HCT116 (cell line): ENCODE data around the gene ECE1. TPM values are rescaled to one million over a fixed set of nuclear protein-coding genes. Genes with fewer than 3 reads are reported as not detected.

ENCODE experiments used
- ATAC-seq: fragments of 200-7000 bp; cut with Tn5 transposase; 2 replicates; pipeline ENCODE4 v1.9.1; 2020; ENCODE audit warnings: mild to moderate bottlenecking, moderate library complexity
- BruUV-seq: library from RNA; stranded (reverse); fragments of 400-500 nt; replicated peaks from 2 replicates; lab custom pipeline; 2021; lab: Mats Ljungman, UMichigan
- CTCF ChIA-PET: fragments of 300-600 bp; sonication (Branson Sonifier 250); formaldehyde crosslinking; loops from one replicate; lab custom pipeline; 2021; ENCODE audit warnings: antibody characterized with exemption; lab: Charles Lee
- POLR2A ChIA-PET: fragments of 300-600, 350-600 bp; sonication (Branson Sonifier 250); formaldehyde crosslinking; loops from one replicate; lab custom pipeline; 2021; ENCODE audit warnings: antibody characterized with exemption; lab: Charles Lee
- RAD21 ChIA-PET, 2 experiments: fragments of 300-600 bp; sonication (Branson Sonifier 250); formaldehyde crosslinking; loops; one replicate each; lab custom pipeline; 2023; ENCODE audit warnings: low total read pairs in 2 of 2; ENCODE audit not compliant: uncharacterized antibody in 2 of 2, unreplicated experiment in 2 of 2, low non-redundant PET in 1 of 2; lab: Charles Lee
- DNase-seq: peaks from one replicate; pipeline ENCODE4 v3.0.0-alpha.2; 2010; ENCODE audit warnings: low read depth, low spot score
- H2AFZ ChIP-seq: fragments of 200-600 bp; shearing (Covaris generic), sonication (generic); 2 replicates; pipeline ENCODE4 v1.6.1; 2017; ENCODE audit warnings: low read depth, mixed run types, mixed read lengths, antibody characterized with exemption, low read length; ENCODE audit not compliant: poor library complexity, severe bottlenecking
- H3K27ac ChIP-seq: 2 replicates; pipeline ENCODE4 v1.5.1; 2012; ENCODE audit warnings: low read depth, low read length
- H3K27me3 ChIP-seq: fragments of 200-600 bp; sonication (generic); 2 replicates; pipeline ENCODE4 v1.6.1; 2016; ENCODE audit warnings: mixed run types, low read length, mixed read lengths; ENCODE audit not compliant: insufficient read depth
- H3K36me3 ChIP-seq, 2 experiments: fragments of 200-500 bp in 1 of 2; fragments of 200-600 bp in 1 of 2; sonication (Bioruptor generic) in 1 of 2; sonication (generic) in 1 of 2; 2 replicates each; pipeline versions ENCODE4 v1.5.1 to v1.6.1; 2014 to 2016; ENCODE audit warnings: low read length in 2 of 2, inconsistent platforms in 1 of 2, mixed read lengths in 1 of 2, mixed run types in 1 of 2; ENCODE audit not compliant: insufficient read depth in 2 of 2, control insufficient read depth in 1 of 2
- H3K4me1 ChIP-seq, 2 experiments: fragments of 200-600 bp in 1 of 2; sonication (generic) in 1 of 2; 2 replicates each; pipeline versions ENCODE4 v1.5.1 to v1.6.1; 2012 to 2017; ENCODE audit warnings: low read length in 2 of 2, inconsistent platforms in 1 of 2, mild to moderate bottlenecking in 1 of 2, mixed read lengths in 1 of 2, mixed run types in 1 of 2, moderate library complexity in 1 of 2; ENCODE audit not compliant: insufficient read depth in 2 of 2, control insufficient read depth in 1 of 2
- H3K4me2 ChIP-seq: fragments of 200-600 bp; sonication (generic); 2 replicates; pipeline ENCODE4 v1.6.1; 2017; ENCODE audit warnings: mixed run types, low read length, mixed read lengths
- H3K4me3 ChIP-seq, 2 experiments: fragments of 200-600 bp in 1 of 2; sonication (generic) in 1 of 2; replicated peaks in 1 of 2; 2 replicates each; pipeline ENCODE4 v1.5.1; 2011 to 2016; ENCODE audit warnings: low read length in 2 of 2, control low read depth in 1 of 2, low read depth in 1 of 2, mild to moderate bottlenecking in 1 of 2, mixed read lengths in 1 of 2, mixed run types in 1 of 2
- H3K79me2 ChIP-seq: fragments of 200-600 bp; sonication (generic); 2 replicates; pipeline ENCODE4 v1.6.1; 2017; ENCODE audit warnings: mild to moderate bottlenecking, mixed run types, low read length, moderate library complexity, mixed read lengths; ENCODE audit not compliant: insufficient read depth
- H3K9ac ChIP-seq: fragments of 200-600 bp; sonication (generic); 2 replicates; pipeline ENCODE4 v1.6.1; 2016; ENCODE audit warnings: low read length, mixed read lengths
- H3K9me2 ChIP-seq: fragments of 200-600 bp; sonication (generic), shearing (Covaris generic); 2 replicates; pipeline ENCODE4 v1.6.1; 2017; ENCODE audit warnings: mixed run types, mild to moderate bottlenecking, moderate library complexity; ENCODE audit not compliant: insufficient read depth
- H3K9me3 ChIP-seq, 2 experiments: fragments of 200-500 bp in 1 of 2; fragments of 200-600 bp in 1 of 2; sonication (Bioruptor generic) in 1 of 2; sonication (generic) in 1 of 2; 2 replicates each; pipeline ENCODE4 v1.6.1; 2014 to 2017; ENCODE audit warnings: low read length in 2 of 2, mixed read lengths in 2 of 2, inconsistent platforms in 1 of 2, low read depth in 1 of 2, mild to moderate bottlenecking in 1 of 2, mixed run types in 1 of 2, moderate library complexity in 1 of 2; ENCODE audit not compliant: control insufficient read depth in 1 of 2, insufficient read depth in 1 of 2
- H4K20me1 ChIP-seq: fragments of 200-600 bp; sonication (generic), shearing (Covaris generic); 2 replicates; pipeline ENCODE4 v1.6.1; 2017; ENCODE audit warnings: mixed run types, mild to moderate bottlenecking, moderate library complexity; ENCODE audit not compliant: insufficient read depth
- FOSL1 ChIP-seq: IDR thresholded peaks from 2 replicates; pipeline ENCODE4 v1.6.1; 2012; ENCODE audit warnings: low read depth
- JUND ChIP-seq: IDR thresholded peaks from 2 replicates; pipeline ENCODE4 v1.6.1; 2012
- POLR2AphosphoS5 ChIP-seq: IDR thresholded peaks from 2 replicates; pipeline ENCODE4 v1.6.1; 2011; ENCODE audit warnings: mild to moderate bottlenecking, low read depth, low read length, moderate library complexity
- intact Hi-C: fragments of 100-400 bp; cut with micrococcal nuclease; formaldehyde crosslinking; loops from 2 replicates; pipeline ENCODE4 v1.10.0; 2022
- total RNA-seq: library from RNA; stranded (reverse); gene quantifications from one replicate; pipeline ENCODE4 v1.2.1, GENCODE V29; 2021; ENCODE audit not compliant: unreplicated experiment
- TF ChIP-seq, protein P1 (sequence below): IDR thresholded peaks from 2 replicates; pipeline ENCODE4 v1.6.1; 2011; ENCODE audit warnings: mild to moderate bottlenecking, low read length, moderate library complexity; ENCODE audit not compliant: insufficient replicate concordance; ENCODE audit errors: extremely low read depth
- TF ChIP-seq, protein P2 (sequence below): IDR thresholded peaks from 2 replicates; pipeline ENCODE4 v1.6.1; 2012

Gene ECE1
- total RNA-seq, 1 experiment from 2014 or later: 66.8 TPM

DNA sequence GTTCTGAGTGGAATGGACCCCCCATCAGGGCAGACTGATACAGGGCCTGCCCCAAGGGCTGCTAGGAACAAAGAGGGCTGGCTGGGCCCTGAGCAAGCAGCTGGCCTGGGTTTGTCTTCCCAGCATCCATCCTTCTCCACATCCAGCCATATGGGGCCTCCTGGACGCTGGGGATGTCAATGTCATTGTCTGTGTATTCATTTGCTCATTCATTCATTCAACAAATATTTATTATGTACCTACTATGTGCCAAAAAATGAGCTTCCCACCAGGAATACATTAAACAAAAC is 15.6 kb upstream of the ECE1 start:
- intact Hi-C loops: no loop called here
- H3K9me2 ChIP-seq: no peaks in the 10 kb centered on the region
- H3K4me3 ChIP-seq: no peak overlapping the region
- H3K4me2 ChIP-seq: no peak overlapping the region
- no peak overlapping the region for H3K27ac ChIP-seq
- H3K4me1 ChIP-seq: peaks cover 30 to 55% of the 10 kb centered on the region in 2 experiments; a peak in 3 of 4 replicates
- H3K9ac ChIP-seq: no peak overlapping the region
- ChIA-PET RAD21 (no interaction called here), CTCF (no interaction called here), POLR2A (no interaction called here)
- BruUV-seq: no TSS peak
- no peak for DNase-seq
- H3K9me3 ChIP-seq: no peaks in the 10 kb centered on the region
- H3K36me3 ChIP-seq: no peaks in the 10 kb centered on the region
- no peak overlapping the region for H2AFZ ChIP-seq
- ATAC-seq: no peak
- no peak for TF ChIP-seq FOSL1
- no peaks in the 10 kb centered on the region for H3K27me3 ChIP-seq
- no peaks in the 10 kb centered on the region for H4K20me1 ChIP-seq
- H3K79me2 ChIP-seq: peaks cover 31% of the 10 kb centered on the region; the same call in 1 of the 2 replicates

DNA sequence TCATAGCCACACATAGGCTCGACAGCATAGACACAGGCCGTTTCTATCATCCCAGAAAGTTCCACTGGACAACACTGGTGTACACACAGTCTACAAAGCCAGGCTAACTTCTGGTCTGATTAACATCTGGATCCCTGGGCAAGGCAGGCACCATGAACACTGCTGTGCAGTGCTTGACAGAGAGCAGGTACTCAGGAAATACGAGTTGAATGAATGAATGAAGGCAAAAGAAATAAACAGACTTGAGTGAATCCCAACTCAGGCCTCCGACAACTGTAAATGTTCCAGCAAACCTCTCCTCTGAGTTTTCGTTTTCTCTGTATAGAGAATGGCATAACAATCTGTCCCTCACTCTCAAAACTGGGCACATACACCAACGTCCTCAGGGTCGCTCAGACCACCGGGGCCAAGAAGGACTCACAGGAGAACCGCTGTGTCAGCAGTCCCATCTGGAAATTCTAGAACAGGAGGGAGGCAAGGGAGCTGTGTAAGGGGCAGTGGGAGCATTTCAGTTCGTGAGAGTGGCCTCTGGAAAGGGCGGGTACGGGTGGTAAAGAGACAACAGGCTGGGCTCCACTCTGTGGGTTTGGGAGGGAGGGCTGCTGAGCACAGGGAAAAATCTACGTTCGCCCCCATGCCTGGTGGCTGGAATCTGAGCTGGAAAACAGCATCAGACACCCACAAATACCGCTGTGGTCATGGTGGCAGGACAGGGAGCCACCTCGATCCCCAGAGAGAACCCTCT is 15.1 kb upstream of the ECE1 start:
- H3K27ac ChIP-seq: no peak overlapping the region
- peaks cover 31% of the 10 kb centered on the region; the same call in 1 of the 2 replicates for H3K79me2 ChIP-seq
- ChIA-PET POLR2A (no interaction called here), RAD21 (no interaction called here), CTCF (no interaction called here)
- no peaks in the 10 kb centered on the region for H3K9me2 ChIP-seq
- no peaks in the 10 kb centered on the region for H3K9me3 ChIP-seq
- no peak for ATAC-seq
- TF ChIP-seq JUND (no peak), POLR2AphosphoS5 (no peak)
- TF ChIP-seq, protein P1, sequence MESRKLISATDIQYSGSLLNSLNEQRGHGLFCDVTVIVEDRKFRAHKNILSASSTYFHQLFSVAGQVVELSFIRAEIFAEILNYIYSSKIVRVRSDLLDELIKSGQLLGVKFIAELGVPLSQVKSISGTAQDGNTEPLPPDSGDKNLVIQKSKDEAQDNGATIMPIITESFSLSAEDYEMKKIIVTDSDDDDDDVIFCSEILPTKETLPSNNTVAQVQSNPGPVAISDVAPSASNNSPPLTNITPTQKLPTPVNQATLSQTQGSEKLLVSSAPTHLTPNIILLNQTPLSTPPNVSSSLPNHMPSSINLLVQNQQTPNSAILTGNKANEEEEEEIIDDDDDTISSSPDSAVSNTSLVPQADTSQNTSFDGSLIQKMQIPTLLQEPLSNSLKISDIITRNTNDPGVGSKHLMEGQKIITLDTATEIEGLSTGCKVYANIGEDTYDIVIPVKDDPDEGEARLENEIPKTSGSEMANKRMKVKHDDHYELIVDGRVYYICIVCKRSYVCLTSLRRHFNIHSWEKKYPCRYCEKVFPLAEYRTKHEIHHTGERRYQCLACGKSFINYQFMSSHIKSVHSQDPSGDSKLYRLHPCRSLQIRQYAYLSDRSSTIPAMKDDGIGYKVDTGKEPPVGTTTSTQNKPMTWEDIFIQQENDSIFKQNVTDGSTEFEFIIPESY: no peak
- TF ChIP-seq, protein P2, sequence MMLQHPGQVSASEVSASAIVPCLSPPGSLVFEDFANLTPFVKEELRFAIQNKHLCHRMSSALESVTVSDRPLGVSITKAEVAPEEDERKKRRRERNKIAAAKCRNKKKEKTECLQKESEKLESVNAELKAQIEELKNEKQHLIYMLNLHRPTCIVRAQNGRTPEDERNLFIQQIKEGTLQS: no peak
- no peak overlapping the region for H3K9ac ChIP-seq
- intact Hi-C loops: no loop called here
- no peaks in the 10 kb centered on the region for H3K36me3 ChIP-seq
- H2AFZ ChIP-seq: no peak overlapping the region
- H4K20me1 ChIP-seq: no peaks in the 10 kb centered on the region
- H3K4me1 ChIP-seq: peaks cover 30 to 52% of the 10 kb centered on the region in 2 experiments; a peak in 3 of 4 replicates
- no peaks in the 10 kb centered on the region for H3K27me3 ChIP-seq
- H3K4me3 ChIP-seq: no peak overlapping the region
- BruUV-seq: no TSS peak
- no peak for DNase-seq
- H3K4me2 ChIP-seq: no peak overlapping the region
